HepG2 (cell line): ENCODE results near the gene FOXK2. TPM values are rescaled to one million over a fixed set of nuclear protein-coding genes. Genes with fewer than 3 reads are reported as not detected.

Experiments
- CEBPZ ChIP-seq: IDR thresholded peaks from 2 replicates; pipeline ENCODE4 v1.6.1; 2012; ENCODE audit warnings: low read length, improper control_type of control experiment
- FLYWCH1 ChIP-seq: sonication (generic); formaldehyde crosslinking; IDR thresholded peaks from 2 replicates; pipeline ENCODE4 v1.8.1; 2023; ENCODE audit warnings: mild to moderate bottlenecking, missing genetic modification reagents
- FOXK2 ChIP-seq: fragments of 450-650 bp; IDR thresholded peaks from 2 replicates; pipeline ENCODE4 v1.6.1; 2016
- GABPB1 ChIP-seq: IDR thresholded peaks from 2 replicates; pipeline ENCODE4 v1.6.1; 2016; ENCODE audit warnings: mild to moderate bottlenecking, missing genetic modification reagents, moderate library complexity, missing compliant biosample characterization
- IRF1 ChIP-seq: sonication (generic); formaldehyde crosslinking; IDR thresholded peaks from 2 replicates; pipeline ENCODE4 v1.4.0; 2020; ENCODE audit warnings: low read depth, mild to moderate bottlenecking, missing genetic modification reagents
- JARID2 ChIP-seq: sonication (generic); formaldehyde crosslinking; IDR thresholded peaks from 2 replicates; pipeline ENCODE4 v1.8.1; 2023; ENCODE audit warnings: missing genetic modification reagents, inconsistent platforms; ENCODE audit not compliant: insufficient replicate concordance
- MAFK ChIP-seq, 2 experiments: IDR thresholded peaks in 1 of 2; conservative IDR thresholded peaks in 1 of 2; 2 replicates each; pipeline ENCODE4 v1.6.1; 2011; ENCODE audit warnings: improper control_type of control experiment in 2 of 2, low read length in 2 of 2
- NFE2 ChIP-seq: sonication (generic); formaldehyde crosslinking; IDR thresholded peaks from 2 replicates; pipeline ENCODE4 v1.4.0; 2020; ENCODE audit warnings: missing genetic modification reagents
- PHF8 ChIP-seq: sonication (generic); formaldehyde crosslinking; IDR thresholded peaks from 2 replicates; pipeline ENCODE4 v1.5.0; 2020; ENCODE audit warnings: missing genetic modification reagents
- PLRG1 ChIP-seq: fragments of 450-650 bp; conservative IDR thresholded peaks from 2 replicates; pipeline ENCODE4 v1.6.1; 2016
- ZBTB34 ChIP-seq: sonication (generic); formaldehyde crosslinking; IDR thresholded peaks from 2 replicates; pipeline ENCODE4 v1.8.0; 2022; ENCODE audit warnings: mild to moderate bottlenecking, missing genetic modification reagents
- ZFP82 ChIP-seq: sonication (generic); formaldehyde crosslinking; IDR thresholded peaks from 2 replicates; pipeline ENCODE4 v1.5.1; 2020; ENCODE audit warnings: mild to moderate bottlenecking, missing genetic modification reagents, borderline replicate concordance
- ZHX1 ChIP-seq: sonication (generic); formaldehyde crosslinking; IDR thresholded peaks from 2 replicates; pipeline ENCODE4 v1.8.1; 2022; ENCODE audit warnings: low read depth, mild to moderate bottlenecking, missing genetic modification reagents
- ZNF263 ChIP-seq: sonication (generic); formaldehyde crosslinking; IDR thresholded peaks from 2 replicates; pipeline ENCODE4 v1.4.0; 2020; ENCODE audit warnings: missing genetic modification reagents
- ZNF276 ChIP-seq: sonication (generic); formaldehyde crosslinking; IDR thresholded peaks from 2 replicates; pipeline ENCODE4 v1.4.0; 2020; ENCODE audit warnings: mild to moderate bottlenecking, low read depth, missing genetic modification reagents
- ZNF792 ChIP-seq: IDR thresholded peaks from 2 replicates; pipeline ENCODE4 v1.6.1; 2016
- polyA plus RNA-seq, 8 experiments: library from polyadenylated mRNA; depleted of rRNA in 3 of 8; stranded (reverse) in 7 of 8; unstranded in 1 of 8; fragments of >200 nt; fragmentation: Illumina TruSeq in 4 of 8; extraction: Trizol in 4 of 8; gene quantifications; 2 replicates each; pipeline versions ENCODE4 v1.2.1 to v1.2.3, GENCODE V29; 2011 to 2016; ENCODE audit warnings: low read depth in 4 of 8, missing spikeins in 1 of 8, mixed read lengths in 1 of 8; ENCODE audit not compliant: insufficient read depth in 1 of 8
- total RNA-seq, 5 experiments: library from RNA; depleted of rRNA; stranded (reverse); fragments of >200 nt; fragmentation: Illumina TruSeq; extraction: Trizol; gene quantifications; 2 replicates each; pipeline ENCODE4 v1.2.3, GENCODE V29; 2016; ENCODE audit warnings: low read depth in 1 of 5

The FOXK2 gene
- total and polyA plus RNA-seq, 2 of the 13 experiments (the other 11 are each of a cell fraction or from before 2014, with no cell fraction given) = 67.1 to 67.2 TPM

GRCh38 chr17:82494236-82495055 lies 25.1 kb upstream of the FOXK2 start (continued):
- TF ChIP-seq ZNF792 (CRISPR knock-in tag) (peak; percentile 93), NFE2 (CRISPR knock-in tag) (no peak), GABPB1 (CRISPR knock-in tag) (peak; percentile 75), CEBPZ (no peak), FOXK2 (peak; percentile 51; the same call in 1 of the 2 replicates), IRF1 (CRISPR knock-in tag) (no peak), ZFP82 (CRISPR knock-in tag) (peak; percentile 54; the same call in 1 of the 2 replicates), PLRG1 (no peak), PHF8 (peak; percentile 62), ZNF276 (peak; percentile 40; the same call in 1 of the 2 replicates), FLYWCH1 (CRISPR knock-in tag) (peak; percentile 51; the same call in 1 of the 2 replicates), JARID2 (CRISPR knock-in tag) (peak; percentile 85), ZBTB34 (CRISPR knock-in tag) (0 out of 2 replicates have a peak, but pooled peaks have one; percentile 42), MAFK (conservative IDR thresholded peaks at IDR 0.05 in 1 of 2, IDR thresholded peaks at IDR 0.05 in 1 of 2; ENCODE audit: low read length in 2 of 2) (no peak), ZHX1 (CRISPR knock-in tag) (0 out of 2 replicates have a peak, but pooled peaks have one; percentile 81), ZNF263 (CRISPR knock-in tag) (no peak)
